Activated CD4-positive, alpha-beta memory T cell treated with anti-CD3 and anti-CD28 coated beads for 36 hours (primary cell): ENCODE results near the gene MRPS23. TPM values are rescaled to one million over a fixed set of nuclear protein-coding genes. Genes with fewer than 3 reads are reported as not detected.
"Not testable (repeated sequence)": the region's sequence is repeated elsewhere in the genome, so short reads cannot be mapped to it uniquely, and the experiment has no call there.

Experiments used
- CTCF ChIA-PET: fragments of 350-600 bp; sonication (Branson Sonifier 250); formaldehyde crosslinking; loops from one replicate; lab custom pipeline; 2021; ENCODE audit warnings: antibody characterized with exemption, inconsistent platforms; lab: Charles Lee
- POLR2A ChIA-PET: fragments of 350-600 bp; sonication (Branson Sonifier 250); formaldehyde crosslinking; loops from one replicate; lab custom pipeline; 2021; ENCODE audit warnings: antibody characterized with exemption; lab: Charles Lee
- DNase-seq: peaks from one replicate; pipeline ENCODE4 v3.0.0-alpha.2; 2020
- H3K27ac Mint-ChIP-seq: one replicate; pipeline ENCODE4 v1.8.0; 2021; ENCODE audit warnings: mixed read lengths
- H3K27me3 Mint-ChIP-seq: one replicate; pipeline ENCODE4 v1.8.0; 2021; ENCODE audit warnings: mixed read lengths
- H3K36me3 Mint-ChIP-seq: one replicate; pipeline ENCODE4 v1.8.0; 2021; ENCODE audit warnings: mixed read lengths
- H3K4me1 Mint-ChIP-seq: one replicate; pipeline ENCODE4 v1.8.0; 2021; ENCODE audit warnings: low read depth, mixed read lengths
- H3K4me3 Mint-ChIP-seq: one replicate; pipeline ENCODE4 v1.8.0; 2021; ENCODE audit warnings: mild to moderate bottlenecking, mixed read lengths
- H3K9me3 Mint-ChIP-seq: one replicate; pipeline ENCODE4 v1.8.0; 2021; ENCODE audit warnings: mixed read lengths
- intact Hi-C: fragments of 100-400 bp; cut with micrococcal nuclease; formaldehyde crosslinking; loops from one replicate; pipeline ENCODE4 v1.15.1; 2023
- total RNA-seq, 2 experiments: library from RNA; stranded (reverse); gene quantifications; one replicate each; pipeline ENCODE4 v1.2.3, GENCODE V29; 2021

MRPS23 gene
- total RNA-seq, 2 experiments from 2014 or later = 58.2 to 64.1 TPM

- H3K27ac Mint-ChIP-seq, intact Hi-C loops, H3K4me3 Mint-ChIP-seq, POLR2A ChIA-PET, H3K27me3 Mint-ChIP-seq, DNase-seq, H3K9me3 Mint-ChIP-seq: not testable (repeated sequence)
- CTCF ChIA-PET = interaction anchor here (0.6 to 2.7 kb wide), 4 partner anchors 12 to 172 kb away, joined by 3 to 11 read pairs (median 5); no protein-coding TSS in a partner anchor
- Mint-ChIP-seq H3K36me3 (peaks cover 22% of the 10 kb centered on the region), H3K4me1 (peaks cover 29% of the 10 kb centered on the region)
These were observed 3.5 kb downstream of the MRPS23 start for GRCh38 chr17:57846056-57846945.

DNA sequence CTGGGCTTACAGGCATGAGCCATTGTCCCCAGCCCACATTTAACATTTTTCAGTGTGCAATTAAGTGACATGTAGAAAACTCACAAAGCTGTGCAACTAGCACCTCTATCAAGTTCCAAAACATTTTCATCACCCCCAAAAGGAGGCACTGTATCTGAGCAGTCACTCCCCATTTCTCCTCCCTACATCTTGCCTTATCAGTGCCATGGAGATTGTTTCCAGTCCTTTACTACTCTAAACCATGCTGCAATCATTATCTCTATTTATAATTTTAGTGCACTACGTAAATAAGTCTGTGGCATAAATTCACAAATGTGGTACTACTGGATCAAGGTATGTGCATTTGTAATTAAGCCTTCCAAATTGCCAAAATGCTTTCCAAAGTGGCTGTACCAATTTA is 7.6 kb downstream of the MRPS23 start:
- Mint-ChIP-seq H3K36me3 (peaks cover 32% of the 10 kb centered on the region), H3K27me3 (no peaks in the 10 kb centered on the region), H3K4me3 (no peak overlapping the region), H3K4me1 (peaks cover 5% of the 10 kb centered on the region), H3K9me3 (no peaks in the 10 kb centered on the region), H3K27ac (no peak overlapping the region)
- DNase-seq = no peak
- ChIA-PET CTCF (interaction anchor here (2.1 kb wide), 1 partner anchor 9 kb away, joined by 17 read pairs; no protein-coding TSS in a partner anchor), POLR2A (no interaction called here)
- intact Hi-C loops = no loop called here

GRCh38 chr17:57839571-57839923 is 10.3 kb downstream of the MRPS23 start:
- intact Hi-C loops = loop anchor here (10.0 kb wide), 1 partner anchor 705 kb away; no protein-coding TSS in a partner anchor
- Mint-ChIP-seq H3K4me1 (no peaks in the 10 kb centered on the region), H3K27me3 (no peaks in the 10 kb centered on the region), H3K36me3 (peaks cover 31% of the 10 kb centered on the region), H3K27ac (no peak overlapping the region), H3K9me3 (no peaks in the 10 kb centered on the region), H3K4me3 (no peak overlapping the region)
- ChIA-PET CTCF (no interaction called here), POLR2A (no interaction called here)
- no peak for DNase-seq

- Mint-ChIP-seq H3K4me1 (peaks cover 4% of the 10 kb centered on the region), H3K4me3 (no peak overlapping the region), H3K27me3 (no peaks in the 10 kb centered on the region), H3K27ac (no peak overlapping the region), H3K36me3 (peaks cover 31% of the 10 kb centered on the region), H3K9me3 (no peaks in the 10 kb centered on the region)
- intact Hi-C loops = loop anchor here (10.0 kb wide), 1 partner anchor 704 kb away; no protein-coding TSS in a partner anchor
- CTCF ChIA-PET = interaction anchor here (0.6 kb wide), 1 partner anchor 655 kb away, joined by 3 read pairs; no protein-coding TSS in a partner anchor
- no peak for DNase-seq
- POLR2A ChIA-PET = no interaction called here
These were observed 10.8 kb downstream of the MRPS23 start for GRCh38 chr17:57838857-57839570.

GRCh38 chr17:57838453-57838852 is 11.4 kb downstream of the MRPS23 start:
- Mint-ChIP-seq H3K4me1 (peaks cover 6% of the 10 kb centered on the region), H3K27me3 (no peaks in the 10 kb centered on the region), H3K27ac (no peak overlapping the region), H3K36me3 (peaks cover 30% of the 10 kb centered on the region), H3K4me3 (no peak overlapping the region), H3K9me3 (no peaks in the 10 kb centered on the region)
- intact Hi-C loops = loop anchor here (10.0 kb wide), 1 partner anchor 704 kb away; no protein-coding TSS in a partner anchor
- ChIA-PET CTCF (interaction anchor here (0.6 kb wide), 1 partner anchor 655 kb away, joined by 3 read pairs; no protein-coding TSS in a partner anchor), POLR2A (no interaction called here)
- no peak for DNase-seq

DNA sequence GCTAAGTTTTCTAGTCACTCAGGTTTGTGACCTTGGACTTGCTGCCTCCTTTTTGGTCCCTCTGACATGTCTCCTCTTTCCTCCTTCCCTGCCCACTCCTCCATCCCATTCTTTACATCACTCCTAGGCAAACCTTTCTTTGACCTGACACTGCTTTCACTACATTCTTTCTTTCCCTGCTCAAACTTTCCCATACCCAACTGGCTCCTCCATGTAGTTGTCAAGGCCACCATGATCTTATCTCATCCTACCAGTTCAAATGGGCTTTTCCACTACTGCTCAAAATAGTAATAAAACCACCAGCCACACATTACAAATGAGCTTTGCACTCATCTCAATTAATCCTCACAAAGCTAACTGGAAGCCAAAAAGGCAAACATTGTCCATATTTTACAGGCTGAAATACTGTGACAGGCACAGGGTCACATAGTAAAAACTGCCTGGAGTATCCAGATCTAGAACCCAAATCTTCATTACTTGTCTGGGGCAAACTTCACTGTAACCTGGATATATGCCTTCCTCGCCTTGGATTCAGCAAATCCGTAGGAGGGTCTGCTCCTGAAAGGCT is 14.4 kb downstream of the MRPS23 start:
- intact Hi-C loops = loop anchor here (10.0 kb wide), 1 partner anchor 701 kb away; no protein-coding TSS in a partner anchor

GRCh38 chr17:57834146-57834741 is 15.6 kb downstream of the MRPS23 start:
- Mint-ChIP-seq H3K27me3 (no peaks in the 10 kb centered on the region), H3K27ac (no peak overlapping the region), H3K4me1 (peaks cover 6% of the 10 kb centered on the region), H3K36me3 (peaks cover 14% of the 10 kb centered on the region), H3K9me3 (no peaks in the 10 kb centered on the region), H3K4me3 (no peak overlapping the region)
- ChIA-PET CTCF (interaction anchor here (0.6 to 3.8 kb wide), 37 partner anchors 8 to 712 kb away, joined by 3 to 27 read pairs (median 4); partner anchors contain the start of genes CCDC182 and MRPS23), POLR2A (no interaction called here)
- intact Hi-C loops = loop anchor here (10.0 kb wide), 1 partner anchor 699 kb away; no protein-coding TSS in a partner anchor
- DNase-seq = peak; percentile 26

More for the DNA sequence above, 14.4 kb downstream of the MRPS23 start:
- H3K27me3 Mint-ChIP-seq = no peaks in the 10 kb centered on the region
- H3K36me3 Mint-ChIP-seq = peaks cover 22% of the 10 kb centered on the region
- no peak overlapping the region for H3K4me3 Mint-ChIP-seq
- no peaks in the 10 kb centered on the region for H3K9me3 Mint-ChIP-seq
- POLR2A ChIA-PET = no interaction called here
- CTCF ChIA-PET = interaction anchor here (0.7 to 3.0 kb wide), 8 partner anchors 10 to 706 kb away, joined by 3 to 16 read pairs (median 3); no protein-coding TSS in a partner anchor
- no peak overlapping the region for H3K27ac Mint-ChIP-seq
- no peak for DNase-seq
- peaks cover 6% of the 10 kb centered on the region for H3K4me1 Mint-ChIP-seq

DNA sequence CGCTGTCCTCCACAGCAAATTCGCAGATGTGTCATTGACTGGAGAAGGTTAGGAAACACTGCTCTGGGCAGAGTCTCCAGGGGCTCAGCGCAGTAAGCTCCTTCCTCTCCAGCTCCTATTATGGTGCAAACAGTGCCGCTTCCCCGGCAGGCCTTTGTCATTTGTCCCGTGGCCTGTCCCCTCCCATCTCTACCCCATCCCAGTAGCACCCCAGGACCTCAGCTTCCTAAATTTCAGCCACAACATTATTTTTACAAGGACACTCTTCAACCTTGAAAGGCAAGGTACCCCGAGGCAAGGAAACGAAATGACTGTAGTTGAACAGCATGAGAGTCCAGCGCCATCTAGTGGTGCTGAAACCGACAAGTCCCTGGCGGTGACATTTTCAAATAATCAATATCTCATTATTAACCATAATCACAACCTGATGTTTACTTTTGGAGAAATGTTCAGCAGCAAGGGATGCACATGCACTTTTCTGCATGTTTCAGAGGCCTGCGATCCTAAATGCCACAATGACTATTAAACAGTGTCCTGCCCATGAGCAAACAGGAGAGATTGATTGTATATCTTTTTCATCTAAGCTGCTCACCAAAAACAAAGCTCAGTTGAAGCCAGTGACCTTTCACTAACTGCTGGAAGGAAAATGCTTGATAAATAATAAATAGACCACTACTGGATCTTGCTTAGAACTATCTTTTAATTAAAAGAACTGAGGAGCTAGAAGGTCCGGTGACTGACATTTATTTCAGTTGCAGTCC is 16.5 kb downstream of the MRPS23 start:
- CTCF ChIA-PET = interaction anchor here (0.5 to 3.8 kb wide), 65 partner anchors 9 to 868 kb away, joined by 3 to 27 read pairs (median 4); partner anchors contain the start of genes CCDC182, MPO, MRPS23 and SRSF1
- DNase-seq = peak; percentile 73
- intact Hi-C loops = loop anchor here (10.0 kb wide), 1 partner anchor 699 kb away; no protein-coding TSS in a partner anchor
- POLR2A ChIA-PET = interaction anchor here (0.6 kb wide), 1 partner anchor 17 kb away, joined by 3 read pairs; the partner anchor contains the start of gene MRPS23
- Mint-ChIP-seq H3K27me3 (no peaks in the 10 kb centered on the region), H3K4me1 (peaks cover 6% of the 10 kb centered on the region), H3K4me3 (no peak overlapping the region), H3K36me3 (peaks cover 7% of the 10 kb centered on the region), H3K9me3 (no peaks in the 10 kb centered on the region), H3K27ac (no peak overlapping the region)

GRCh38 chr17:57832314-57833178 is 17.3 kb downstream of the MRPS23 start:
- peaks cover 6% of the 10 kb centered on the region for H3K4me1 Mint-ChIP-seq
- no peaks in the 10 kb centered on the region for H3K9me3 Mint-ChIP-seq
- intact Hi-C loops = loop anchor here (10.0 kb wide), 1 partner anchor 698 kb away; no protein-coding TSS in a partner anchor
- no peak overlapping the region for H3K27ac Mint-ChIP-seq
- no peak for DNase-seq
- ChIA-PET CTCF (interaction anchor here (0.5 to 3.8 kb wide), 46 partner anchors 10 to 869 kb away, joined by 3 to 27 read pairs (median 4); partner anchors contain the start of genes MRPS23 and SRSF1), POLR2A (no interaction called here)
- H3K4me3 Mint-ChIP-seq = no peak overlapping the region
- peaks cover 4% of the 10 kb centered on the region for H3K36me3 Mint-ChIP-seq
- H3K27me3 Mint-ChIP-seq = no peaks in the 10 kb centered on the region

DNA sequence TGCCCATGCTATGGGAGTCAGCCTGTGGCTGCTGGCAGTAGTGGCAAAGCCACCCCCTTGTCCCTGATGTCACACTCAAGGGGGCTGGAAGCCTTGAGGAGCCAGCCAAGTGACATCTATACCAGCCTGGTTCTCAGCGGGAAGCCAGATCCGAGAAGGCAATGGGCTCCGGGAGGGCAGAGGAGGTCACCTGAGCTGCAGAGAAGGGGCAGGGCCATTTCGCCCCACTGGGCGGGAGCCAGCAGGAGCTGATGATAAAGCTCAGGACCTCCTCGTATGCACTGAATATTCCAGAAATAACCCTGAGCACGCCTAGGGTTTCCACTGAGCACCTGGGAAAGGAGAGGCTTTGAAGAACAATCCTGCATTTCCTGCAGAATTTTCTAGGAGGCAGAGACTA is 19.0 kb downstream of the MRPS23 start:
- ChIA-PET POLR2A (no interaction called here), CTCF (interaction anchor here (0.6 kb wide), 1 partner anchor 226 kb away, joined by 3 read pairs; no protein-coding TSS in a partner anchor)
- no peak for DNase-seq
- intact Hi-C loops = loop anchor here (10.0 kb wide), 1 partner anchor 696 kb away; no protein-coding TSS in a partner anchor
- Mint-ChIP-seq H3K27ac (no peak overlapping the region), H3K27me3 (no peaks in the 10 kb centered on the region), H3K4me1 (peaks cover 6% of the 10 kb centered on the region), H3K9me3 (no peaks in the 10 kb centered on the region), H3K4me3 (no peak overlapping the region), H3K36me3 (no peaks in the 10 kb centered on the region)
